Measurements from ENCODE around the gene YIPF3.

DNA sequence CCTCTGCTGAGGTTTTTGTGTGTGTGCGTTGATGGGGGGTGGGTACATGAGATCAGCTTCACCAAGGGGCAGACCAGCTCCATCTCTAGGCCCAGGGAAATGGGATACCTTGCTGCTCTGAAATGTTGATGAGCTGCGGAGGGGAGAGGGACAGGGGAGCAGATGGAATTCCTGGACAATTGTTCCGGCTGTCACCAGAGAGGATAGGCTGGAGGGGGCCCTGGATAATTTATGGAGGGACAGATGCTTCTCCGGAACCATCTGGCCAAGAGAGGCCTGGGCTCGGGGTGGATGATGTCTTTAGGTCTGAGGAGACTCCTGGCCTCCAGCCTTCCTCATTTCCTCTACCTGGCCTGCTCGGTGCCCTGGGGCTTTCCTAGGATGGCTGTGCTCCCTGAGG lies 41.2 kb downstream of the YIPF3 start:
- TF ChIP-seq EZH2 (IDR thresholded peaks at IDR 0.05): no peak
- TF ChIP-seq POLR2AphosphoS5 (IDR thresholded peaks at IDR 0.05; ENCODE audit: borderline replicate concordance, low read depth, low read length): no peak

All from SK-N-MC (cell line).